Measurements from ENCODE around the gene TBCD.

Gene TBCD

DNA sequence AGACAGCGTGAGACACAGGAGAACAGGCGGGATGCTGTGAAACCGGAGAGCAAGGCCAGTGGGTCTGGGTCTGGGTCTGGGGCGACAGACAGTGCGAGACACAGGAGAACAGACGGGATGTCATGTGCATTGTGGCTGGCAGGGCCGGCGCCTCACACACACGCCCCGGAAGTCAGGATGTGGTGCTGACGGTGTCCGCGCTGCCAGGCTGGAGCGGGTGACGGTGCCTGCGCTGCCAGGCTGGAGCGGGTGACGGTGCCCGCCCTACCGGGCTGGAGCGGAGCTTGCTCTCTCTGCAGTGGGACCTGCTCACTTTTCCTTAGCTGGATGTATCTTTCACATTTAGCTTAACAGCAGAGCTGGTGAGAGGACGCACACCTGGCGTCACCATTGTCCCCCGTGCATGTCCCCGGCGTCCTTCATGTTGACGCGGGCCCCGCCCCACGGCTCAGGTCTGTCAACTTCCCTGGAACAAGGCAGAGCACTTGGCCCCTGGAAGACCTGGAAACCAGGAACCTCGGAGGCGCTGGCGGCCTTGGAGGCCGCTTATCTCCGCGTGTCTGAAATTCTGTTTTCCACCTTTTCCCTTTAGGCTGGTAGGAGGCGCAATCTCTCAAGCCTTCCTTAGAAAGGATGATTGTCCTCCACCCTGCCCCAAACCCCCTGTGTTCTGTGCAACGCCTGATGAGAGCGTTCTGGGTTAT, 131.0 kb downstream of the TBCD start:
- in situ Hi-C loops (cut with HindIII; ENCODE audit: low sequenced_read_pairs) = no loop called here

DNA sequence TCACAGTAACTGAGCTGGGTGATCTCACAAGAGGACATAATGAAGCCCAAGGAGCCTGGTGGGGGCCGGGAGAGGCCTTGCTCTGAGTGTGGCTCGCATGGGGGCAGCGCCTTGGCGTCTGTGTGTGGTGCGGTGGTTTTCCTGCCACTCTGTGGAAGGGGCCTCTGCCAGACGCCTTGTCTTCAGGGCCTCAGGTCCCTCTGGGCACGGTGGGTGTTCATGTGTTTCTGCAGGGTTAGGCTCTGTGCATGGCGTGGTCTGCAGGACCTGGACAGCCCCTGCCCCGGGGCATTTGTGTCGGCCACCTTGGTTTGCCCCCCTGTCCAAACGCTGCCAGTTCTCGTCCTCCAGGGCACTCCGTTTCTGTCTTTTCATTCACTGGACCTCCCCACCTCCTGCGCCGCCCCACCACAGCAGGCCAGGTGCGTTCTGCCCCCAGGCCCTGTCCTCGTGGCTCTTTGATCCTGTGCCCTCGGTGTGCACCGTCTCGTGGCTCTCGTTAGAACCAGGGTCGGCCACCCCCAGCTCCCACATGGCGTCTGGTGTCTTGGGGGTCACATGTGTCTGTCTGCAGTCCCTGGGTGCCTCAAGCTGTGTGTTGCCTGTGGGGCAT, 131.7 kb downstream of the TBCD start:
- in situ Hi-C loops (cut with HindIII; ENCODE audit: low sequenced_read_pairs) = no loop called here

GRCh38 chr17:82884341-82884969, 132.6 kb downstream of the TBCD start:
- in situ Hi-C loops (cut with HindIII; ENCODE audit: low sequenced_read_pairs) = no loop called here

DNA sequence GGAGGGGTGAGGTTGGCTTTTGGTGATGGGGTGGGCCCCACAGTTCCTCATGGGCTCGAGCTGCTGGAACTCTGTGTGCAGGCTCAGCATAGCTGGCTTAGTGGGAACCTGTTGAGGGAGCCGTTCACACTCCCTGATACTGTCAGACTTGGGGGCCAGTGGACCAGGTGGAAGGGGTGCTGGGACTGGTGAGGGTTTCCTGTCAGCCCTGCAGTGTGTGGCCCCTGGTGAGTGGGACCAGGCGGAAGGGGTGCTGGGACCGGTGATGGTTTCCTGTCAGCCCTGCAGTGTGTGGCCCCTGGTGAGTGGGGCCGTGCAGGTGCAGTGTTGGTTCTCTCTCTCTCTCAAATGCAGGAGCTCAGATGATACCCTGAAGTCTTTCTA, 133.1 kb downstream of the TBCD start:
- in situ Hi-C loops (cut with HindIII; ENCODE audit: low sequenced_read_pairs) = no loop called here

DNA sequence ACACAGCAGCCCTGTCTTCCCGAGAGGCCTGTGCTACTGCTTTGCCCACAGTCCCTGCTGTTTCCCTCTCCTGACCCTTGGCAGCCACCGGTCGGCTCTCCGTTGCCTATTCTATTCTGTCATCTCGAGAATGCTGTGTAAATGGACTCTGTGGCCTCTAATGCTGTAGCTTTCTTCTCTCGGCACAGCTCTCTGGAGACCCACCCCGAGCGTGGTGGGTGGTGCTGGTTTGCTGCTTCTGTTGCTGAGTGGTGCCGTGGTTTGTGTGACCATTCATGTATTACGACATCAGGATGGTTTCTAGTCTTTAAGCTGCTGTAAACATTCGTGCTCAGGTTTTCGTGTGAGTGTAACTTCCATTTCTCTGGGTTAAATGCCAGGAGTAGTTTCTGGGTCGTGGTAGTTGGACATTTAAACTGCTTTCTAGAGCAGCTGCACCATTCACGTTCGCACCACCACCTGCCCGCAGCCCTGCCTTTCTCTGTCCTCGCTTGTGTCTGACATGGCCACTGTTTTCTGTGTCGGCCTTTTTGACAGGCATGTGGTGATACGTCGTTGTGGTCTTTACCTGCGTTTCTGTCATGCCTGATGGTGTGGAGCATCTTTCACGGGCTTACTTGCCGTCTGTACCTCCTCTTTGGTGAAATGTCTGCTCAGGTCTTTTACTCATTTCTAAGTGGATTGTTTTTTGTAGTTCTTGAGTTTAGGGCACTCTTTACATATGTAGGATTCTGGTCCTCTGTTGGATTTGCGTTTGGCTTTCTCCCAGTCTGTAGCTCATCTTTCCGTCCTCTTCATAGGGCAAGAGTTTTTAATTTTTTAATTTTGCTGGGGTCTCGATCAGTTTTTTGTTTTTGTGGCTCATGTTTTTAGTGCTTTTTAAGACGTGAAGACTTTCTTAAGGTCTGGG, 135.6 kb downstream of the TBCD start:
- in situ Hi-C loops (cut with HindIII; ENCODE audit: low sequenced_read_pairs) = no loop called here

- in situ Hi-C loops (cut with HindIII; ENCODE audit: low sequenced_read_pairs) = no loop called here
Observed at GRCh38 chr17:82888583-82889495, 137.0 kb downstream of the TBCD start.

- in situ Hi-C loops (cut with HindIII; ENCODE audit: low sequenced_read_pairs) = no loop called here
Observed at GRCh38 chr17:82889496-82890338, 137.9 kb downstream of the TBCD start.

- in situ Hi-C loops (cut with HindIII; ENCODE audit: low sequenced_read_pairs) = no loop called here
Observed at GRCh38 chr17:82890339-82890730, 138.5 kb downstream of the TBCD start.

DNA sequence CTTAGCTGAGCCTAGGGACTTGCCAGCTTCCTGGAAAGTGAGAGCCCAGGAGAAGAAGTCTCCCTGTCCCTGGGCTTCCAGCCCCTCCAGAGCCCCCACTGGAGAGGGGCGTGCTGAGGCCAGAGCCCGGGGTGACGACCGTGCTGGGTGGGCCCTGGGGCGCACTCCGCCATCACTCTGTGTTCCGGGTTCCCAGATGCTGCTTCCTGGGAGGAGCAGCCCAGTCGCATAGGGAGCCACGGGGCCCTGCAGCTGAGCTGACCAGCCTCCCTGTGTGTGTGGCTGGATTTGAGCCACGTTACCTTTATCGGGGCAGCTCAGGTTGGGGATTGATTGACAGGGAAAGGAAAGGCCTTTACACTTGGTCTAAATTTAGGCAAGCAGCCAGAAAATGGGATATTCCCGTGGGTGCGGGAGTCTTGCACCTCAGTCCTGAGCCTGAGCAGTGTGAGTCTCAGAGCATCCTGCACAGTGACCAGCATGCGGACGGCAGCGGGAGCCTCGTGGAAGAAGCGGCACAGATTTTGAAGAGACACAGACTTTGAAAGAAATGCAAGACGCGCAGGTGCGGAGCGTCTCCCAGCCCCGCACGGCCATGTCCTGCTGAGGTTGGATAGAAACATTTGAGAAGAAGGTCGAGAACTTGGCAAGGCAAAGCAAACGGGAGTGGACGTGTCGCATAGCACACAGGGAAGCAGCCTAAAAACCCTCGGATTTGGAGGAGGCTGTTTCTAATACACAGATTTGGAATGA, 139.2 kb downstream of the TBCD start:
- in situ Hi-C loops (cut with HindIII; ENCODE audit: low sequenced_read_pairs) = no loop called here

DNA sequence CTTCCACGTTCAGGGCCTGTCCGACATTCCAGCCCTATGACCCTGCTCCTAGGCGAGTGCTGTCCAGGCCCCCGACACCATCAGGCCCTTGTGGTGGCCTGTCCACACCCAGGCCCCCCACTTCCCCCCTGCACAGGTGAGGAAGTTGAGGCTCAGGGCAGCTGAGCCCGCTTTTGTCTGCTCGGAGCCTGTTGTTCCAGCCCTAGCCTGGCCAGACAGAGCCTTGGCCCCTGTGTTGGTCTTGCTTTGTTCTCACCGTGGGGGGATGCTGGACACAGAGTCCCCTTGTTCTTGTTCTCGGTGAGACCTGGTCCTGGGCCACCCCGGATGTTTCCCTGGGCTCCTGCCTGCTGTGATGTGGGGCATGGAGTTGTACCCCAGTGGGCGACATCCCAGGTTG, 140.0 kb downstream of the TBCD start:
- in situ Hi-C loops (cut with HindIII; ENCODE audit: low sequenced_read_pairs) = no loop called here

DNA sequence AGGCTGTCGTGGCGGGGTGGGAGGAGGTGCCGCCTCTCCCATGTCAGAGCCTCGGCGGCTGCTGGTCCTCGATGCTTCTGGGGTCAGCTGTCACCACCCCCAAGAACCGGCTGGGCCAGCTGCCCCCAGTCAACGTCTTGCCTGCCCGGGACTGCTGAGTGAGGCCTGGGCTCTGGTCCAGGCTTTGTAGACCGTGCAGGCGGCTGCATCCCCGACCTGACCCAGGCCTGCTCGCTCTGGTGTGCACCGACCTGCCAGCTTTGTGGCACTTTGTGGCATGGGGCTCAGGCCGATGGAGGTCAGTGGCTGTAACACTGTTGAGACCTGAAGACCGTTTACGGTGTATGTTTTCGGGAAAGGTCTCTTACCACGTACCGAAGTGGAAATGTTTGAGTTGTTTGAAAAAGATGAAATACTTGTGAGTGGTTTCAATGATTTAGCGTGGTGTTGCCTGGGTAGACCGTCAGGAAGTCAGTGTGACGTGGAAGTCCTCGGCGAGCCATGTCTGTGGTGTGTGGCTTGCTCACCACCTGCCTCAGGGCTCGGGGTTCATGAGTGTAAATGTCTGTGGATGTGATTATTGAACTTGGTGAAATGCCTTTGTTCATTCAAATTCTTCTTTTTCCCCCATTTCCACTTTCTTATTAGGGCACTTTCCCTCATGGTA, 141.2 kb downstream of the TBCD start:
- in situ Hi-C loops (cut with HindIII; ENCODE audit: low sequenced_read_pairs) = no loop called here

- in situ Hi-C loops (cut with HindIII; ENCODE audit: low sequenced_read_pairs) = no loop called here
Observed at GRCh38 chr17:82893779-82894178, 141.9 kb downstream of the TBCD start.

DNA sequence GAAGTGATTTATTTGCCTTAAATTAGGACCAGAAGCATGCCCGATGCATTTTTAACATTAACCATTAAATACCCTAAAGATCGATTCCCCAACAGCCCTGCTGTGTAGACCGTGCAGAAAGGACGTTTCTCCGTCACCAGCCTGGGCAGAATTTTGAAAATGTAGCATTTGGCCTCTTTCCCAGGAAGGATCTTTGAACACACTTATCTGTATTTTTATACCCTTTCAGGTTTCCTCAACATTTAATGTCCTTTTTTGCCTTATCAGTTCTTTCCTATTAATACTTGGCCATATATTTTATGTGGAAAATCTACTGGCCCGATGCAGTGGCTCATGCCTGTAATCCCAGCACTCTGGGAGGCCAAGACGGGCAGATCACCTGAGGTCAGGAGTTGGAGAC, 142.5 kb downstream of the TBCD start:
- in situ Hi-C loops (cut with HindIII; ENCODE audit: low sequenced_read_pairs) = no loop called here

GRCh38 chr17:82895087-82895486, 143.2 kb downstream of the TBCD start:
- in situ Hi-C loops (cut with HindIII; ENCODE audit: low sequenced_read_pairs) = no loop called here

GRCh38 chr17:82896071-82897000, 144.5 kb downstream of the TBCD start:
- in situ Hi-C loops (cut with HindIII; ENCODE audit: low sequenced_read_pairs) = no loop called here

DNA sequence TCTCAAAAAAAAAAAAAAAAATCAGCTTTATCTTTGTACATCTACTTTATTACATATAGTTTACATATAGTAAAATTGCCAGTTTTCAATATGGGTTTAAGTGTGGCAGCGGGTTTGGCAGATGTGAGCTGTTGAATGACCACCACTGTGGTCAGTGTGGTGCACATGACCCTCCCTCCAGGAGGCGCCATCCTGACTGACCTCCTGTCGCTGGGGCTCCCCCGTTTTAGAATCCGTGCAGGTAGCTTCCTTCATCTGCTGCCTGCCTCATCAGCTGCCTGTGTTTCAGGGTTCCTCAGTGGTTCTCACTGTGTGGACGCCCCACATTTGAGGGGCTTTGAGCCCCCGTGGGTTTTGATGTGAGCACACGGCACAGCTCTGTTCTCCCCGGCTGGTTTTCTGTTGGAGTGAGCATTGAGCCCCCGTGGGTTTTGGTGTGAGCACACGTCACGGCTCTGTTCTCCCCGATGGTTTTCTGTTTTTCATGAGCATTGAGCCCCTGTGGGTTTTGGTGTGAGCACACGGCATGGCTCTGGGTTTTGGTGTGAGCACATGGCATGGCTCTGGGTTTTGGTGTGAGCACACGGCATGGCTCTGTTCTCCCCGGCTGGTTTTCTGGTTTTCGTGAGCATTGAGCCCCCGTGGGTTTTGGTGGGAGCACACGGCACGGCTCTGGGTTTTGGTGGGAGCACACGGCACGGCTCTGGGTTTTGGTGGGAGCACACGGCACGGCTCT, 145.8 kb downstream of the TBCD start:
- in situ Hi-C loops (cut with HindIII; ENCODE audit: low sequenced_read_pairs) = no loop called here

Measured in DLD1 (cell line).